ENCODE results near the gene KCNK1.
"Not testable (repeated sequence)": the region's sequence is repeated elsewhere in the genome, so short reads cannot be mapped to it uniquely, and the experiment has no call there.

KCNK1 gene

GRCh38 chr1:233610628-233611027, 3.3 kb upstream of the KCNK1 start:
- Histone ChIP-seq H3K14ac (ENCODE audit: low read length) (no peak overlapping the region), H2BK12ac (ENCODE audit: low read length) (peak overlapping the region; percentile 65), H3K4me1 (ENCODE audit: control insufficient read depth in 1 of 2, insufficient read depth in 2 of 2, low read length in 2 of 2) (peaks cover 8 to 18% of the 10 kb centered on the region in 2 experiments), H3K9ac (ENCODE audit: low read length) (no peak overlapping the region), H3K36me3 (ENCODE audit: control insufficient read depth in 1 of 2, insufficient read depth in 2 of 2, low read length in 2 of 2) (no peaks in the 10 kb centered on the region), H3K79me2 (ENCODE audit: control insufficient read depth, insufficient read depth, low read length, poor library complexity) (peaks cover 12% of the 10 kb centered on the region), H3K4me2 (ENCODE audit: low read length) (no peak overlapping the region), H3K4me3 (ENCODE audit: low read depth, low read length) (no peak overlapping the region), H2BK120ac (ENCODE audit: insufficient read depth, low read length, poor library complexity) (no peak overlapping the region), H2AFZ (ENCODE audit: insufficient read depth, low read length, poor library complexity) (no peak overlapping the region), H3K27me3 (ENCODE audit: insufficient read depth, low read length) (no peaks in the 10 kb centered on the region), H3K79me1 (ENCODE audit: low read length) (peaks cover 20% of the 10 kb centered on the region), H3K23ac (ENCODE audit: low read length) (no peak overlapping the region), H4K91ac (ENCODE audit: low read depth, low read length) (peak overlapping the region; percentile 4), H3K27ac (ENCODE audit: low read depth, low read length) (no peak overlapping the region), H3K4ac (ENCODE audit: low read depth, low read length) (no peak overlapping the region), H3K18ac (ENCODE audit: low read length) (no peak overlapping the region), H4K12ac (ENCODE audit: low read depth, low read length) (no peak overlapping the region), H2BK5ac (ENCODE audit: low read depth, low read length, poor library complexity) (no peak overlapping the region), H4K8ac (ENCODE audit: low read depth, low read length) (no peak overlapping the region), H2AK5ac (ENCODE audit: low read length) (no peak overlapping the region), H3K9me3 (ENCODE audit: insufficient read depth, low read depth, low read length) (no peaks in the 10 kb centered on the region)
- no CpG with 5 or more reads among the region's 2 CpGs for WGBS (ENCODE audit: extremely low coverage, insufficient coverage, insufficient read length)
- no peak for DNase-seq

GRCh38 chr1:233611363-233611762, 2.5 kb upstream of the KCNK1 start:
- H3K27me3 ChIP-seq (ENCODE audit: insufficient read depth, low read length); H3K18ac ChIP-seq (ENCODE audit: low read length); H3K4me2 ChIP-seq (ENCODE audit: low read length); H4K12ac ChIP-seq (ENCODE audit: low read depth, low read length); H2AK5ac ChIP-seq (ENCODE audit: low read length); H3K9ac ChIP-seq (ENCODE audit: low read length); H2BK120ac ChIP-seq (ENCODE audit: insufficient read depth, low read length, poor library complexity); H3K27ac ChIP-seq (ENCODE audit: low read depth, low read length); H3K4ac ChIP-seq (ENCODE audit: low read depth, low read length); H2BK5ac ChIP-seq (ENCODE audit: low read depth, low read length, poor library complexity); H3K23ac ChIP-seq (ENCODE audit: low read length); H3K14ac ChIP-seq (ENCODE audit: low read length); H2AFZ ChIP-seq (ENCODE audit: insufficient read depth, low read length, poor library complexity); H3K9me3 ChIP-seq (ENCODE audit: insufficient read depth, low read depth, low read length); H4K8ac ChIP-seq (ENCODE audit: low read depth, low read length); DNase-seq; H4K91ac ChIP-seq (ENCODE audit: low read depth, low read length); H3K4me3 ChIP-seq (ENCODE audit: low read depth, low read length); H2BK12ac ChIP-seq (ENCODE audit: low read length); H3K36me3 ChIP-seq (ENCODE audit: control insufficient read depth in 1 of 2, insufficient read depth in 2 of 2, low read length in 2 of 2): not testable (repeated sequence)
- H3K79me2 ChIP-seq (ENCODE audit: control insufficient read depth, insufficient read depth, low read length, poor library complexity): peaks cover 12% of the 10 kb centered on the region
- WGBS (ENCODE audit: extremely low coverage, insufficient coverage, insufficient read length): no CpG with 5 or more reads among the region's 5 CpGs
- peaks cover 8 to 18% of the 10 kb centered on the region in 2 experiments for H3K4me1 ChIP-seq (ENCODE audit: control insufficient read depth in 1 of 2, insufficient read depth in 2 of 2, low read length in 2 of 2)
- peaks cover 20% of the 10 kb centered on the region for H3K79me1 ChIP-seq (ENCODE audit: low read length)

DNA sequence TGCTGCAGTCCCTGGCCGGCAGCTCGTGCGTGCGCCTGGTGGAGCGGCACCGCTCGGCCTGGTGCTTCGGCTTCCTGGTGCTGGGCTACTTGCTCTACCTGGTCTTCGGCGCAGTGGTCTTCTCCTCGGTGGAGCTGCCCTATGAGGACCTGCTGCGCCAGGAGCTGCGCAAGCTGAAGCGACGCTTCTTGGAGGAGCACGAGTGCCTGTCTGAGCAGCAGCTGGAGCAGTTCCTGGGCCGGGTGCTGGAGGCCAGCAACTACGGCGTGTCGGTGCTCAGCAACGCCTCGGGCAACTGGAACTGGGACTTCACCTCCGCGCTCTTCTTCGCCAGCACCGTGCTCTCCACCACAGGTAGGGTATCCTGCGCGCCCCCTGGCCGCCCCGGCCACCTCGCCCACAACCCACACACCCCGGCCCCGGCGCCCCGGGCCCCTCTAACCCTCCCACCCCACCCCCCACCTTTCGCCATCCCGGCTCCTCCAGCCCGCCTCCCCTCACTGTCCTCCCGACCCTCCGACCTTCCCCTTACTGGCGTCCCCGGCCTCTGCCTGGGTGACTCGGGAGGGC, 352 bp downstream of the KCNK1 start:
- Histone ChIP-seq H3K9ac (ENCODE audit: low read length) (peak overlapping the region; percentile 74), H3K4me3 (ENCODE audit: low read depth, low read length) (peak overlapping the region; percentile 82), H3K79me1 (ENCODE audit: low read length) (peaks cover 20% of the 10 kb centered on the region), H2AFZ (ENCODE audit: insufficient read depth, low read length, poor library complexity) (peak overlapping the region; percentile 77), H4K12ac (ENCODE audit: low read depth, low read length) (peak overlapping the region; percentile 29), H3K4me2 (ENCODE audit: low read length) (peak overlapping the region; percentile 78), H3K14ac (ENCODE audit: low read length) (peak overlapping the region; percentile 86), H3K36me3 (ENCODE audit: control insufficient read depth in 1 of 2, insufficient read depth in 2 of 2, low read length in 2 of 2) (peaks cover 5% of the 10 kb centered on the region in 2 experiments), H3K9me3 (ENCODE audit: insufficient read depth, low read depth, low read length) (no peaks in the 10 kb centered on the region), H3K4me1 (ENCODE audit: control insufficient read depth in 1 of 2, insufficient read depth in 2 of 2, low read length in 2 of 2) (peaks cover 8 to 18% of the 10 kb centered on the region in 2 experiments), H2BK5ac (ENCODE audit: low read depth, low read length, poor library complexity) (peak overlapping the region; percentile 85), H3K79me2 (ENCODE audit: control insufficient read depth, insufficient read depth, low read length, poor library complexity) (peaks cover 12% of the 10 kb centered on the region), H2BK120ac (ENCODE audit: insufficient read depth, low read length, poor library complexity) (peak overlapping the region; percentile 79), H4K91ac (ENCODE audit: low read depth, low read length) (peak overlapping the region; percentile 83), H3K27me3 (ENCODE audit: insufficient read depth, low read length) (no peaks in the 10 kb centered on the region), H3K27ac (ENCODE audit: low read depth, low read length) (peak overlapping the region; percentile 73), H4K8ac (ENCODE audit: low read depth, low read length) (peak overlapping the region; percentile 75), H3K4ac (ENCODE audit: low read depth, low read length) (peak overlapping the region; percentile 99), H2AK5ac (ENCODE audit: low read length) (peak overlapping the region; percentile 21), H3K18ac (ENCODE audit: low read length) (peak overlapping the region; percentile 89), H2BK12ac (ENCODE audit: low read length) (peak overlapping the region; percentile 10), H3K23ac (ENCODE audit: low read length) (no peak overlapping the region)
- no CpG with 5 or more reads among the region's 43 CpGs for WGBS (ENCODE audit: extremely low coverage, insufficient coverage, insufficient read length)
- DNase-seq: peak; percentile 78 to 80

DNA sequence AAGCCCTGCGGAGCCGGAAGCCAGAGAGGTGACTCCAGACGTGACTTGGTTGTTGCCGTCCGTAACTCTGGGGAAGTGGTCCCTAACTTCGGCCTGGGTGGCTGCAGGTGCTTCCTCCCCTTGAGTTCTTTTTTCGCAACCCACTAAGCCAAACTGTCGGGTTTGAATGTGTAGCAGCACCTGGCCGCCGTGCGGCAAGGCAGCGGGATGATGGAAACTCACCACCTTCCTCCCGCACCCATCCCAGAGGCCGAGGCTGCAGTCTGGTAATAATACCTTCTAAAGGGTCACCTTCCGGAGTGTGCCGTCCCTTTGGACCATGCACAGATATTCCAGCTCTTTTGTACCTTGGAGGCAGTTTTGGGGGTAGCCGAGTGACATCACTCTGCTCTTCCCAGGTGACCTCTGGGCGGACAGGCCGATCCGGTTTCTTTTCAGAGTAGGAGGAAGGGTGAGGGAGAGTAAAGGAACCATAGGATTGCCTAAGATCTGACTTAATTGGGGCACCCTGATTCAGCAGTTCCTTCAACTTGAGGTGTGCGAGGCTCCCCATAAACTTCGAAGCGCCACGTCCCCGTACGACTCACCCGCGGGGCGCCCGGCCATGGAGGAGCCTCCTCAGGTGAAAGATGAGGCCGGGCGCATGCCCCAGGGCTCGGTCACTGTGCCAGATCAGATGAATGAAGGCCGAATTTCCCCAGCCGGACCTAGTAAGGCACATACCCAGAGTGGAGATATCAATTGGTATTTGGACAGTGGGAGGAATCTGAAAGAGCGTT, 1.0 kb downstream of the KCNK1 start:
- Histone ChIP-seq H3K27ac (ENCODE audit: low read depth, low read length) (peak overlapping the region; percentile 45), H2BK5ac (ENCODE audit: low read depth, low read length, poor library complexity) (peak overlapping the region; percentile 65), H4K8ac (ENCODE audit: low read depth, low read length) (peak overlapping the region; percentile 61), H3K14ac (ENCODE audit: low read length) (peak overlapping the region; percentile 14), H3K4me3 (ENCODE audit: low read depth, low read length) (peak overlapping the region; percentile 82), H4K12ac (ENCODE audit: low read depth, low read length) (peak overlapping the region; percentile 67), H3K36me3 (ENCODE audit: control insufficient read depth in 1 of 2, insufficient read depth in 2 of 2, low read length in 2 of 2) (peaks cover 5% of the 10 kb centered on the region in 2 experiments), H3K27me3 (ENCODE audit: insufficient read depth, low read length) (no peaks in the 10 kb centered on the region), H3K79me1 (ENCODE audit: low read length) (peaks cover 20% of the 10 kb centered on the region), H3K79me2 (ENCODE audit: control insufficient read depth, insufficient read depth, low read length, poor library complexity) (peaks cover 12% of the 10 kb centered on the region), H2BK12ac (ENCODE audit: low read length) (peak overlapping the region; percentile 46), H3K23ac (ENCODE audit: low read length) (no peak overlapping the region), H2BK120ac (ENCODE audit: insufficient read depth, low read length, poor library complexity) (peak overlapping the region; percentile 37), H3K18ac (ENCODE audit: low read length) (peak overlapping the region; percentile 85), H2AFZ (ENCODE audit: insufficient read depth, low read length, poor library complexity) (peak overlapping the region; percentile 28), H4K91ac (ENCODE audit: low read depth, low read length) (peak overlapping the region; percentile 77), H2AK5ac (ENCODE audit: low read length) (no peak overlapping the region), H3K4me1 (ENCODE audit: control insufficient read depth in 1 of 2, insufficient read depth in 2 of 2, low read length in 2 of 2) (peaks cover 8 to 15% of the 10 kb centered on the region in 2 experiments), H3K4ac (ENCODE audit: low read depth, low read length) (peak overlapping the region; percentile 82), H3K9ac (ENCODE audit: low read length) (peak overlapping the region; percentile 74), H3K4me2 (ENCODE audit: low read length) (peak overlapping the region; percentile 78), H3K9me3 (ENCODE audit: insufficient read depth, low read depth, low read length) (no peaks in the 10 kb centered on the region)
- no CpG with 5 or more reads among the region's 36 CpGs for WGBS (ENCODE audit: extremely low coverage, insufficient coverage, insufficient read length)
- DNase-seq: peak; percentile 59 to 76
